HG02610 (cell line): ENCODE measurements around the gene PIAS1.
"Not testable (repeated sequence)": the region's sequence is repeated elsewhere in the genome, so short reads cannot be mapped to it uniquely, and the experiment has no call there.

Experiments
- ATAC-seq: cut with Tn5 transposase; IDR thresholded peaks from one replicate; pipeline ENCODE4 v1.9.1; 2021; ENCODE audit warnings: mild to moderate bottlenecking, moderate library complexity; ENCODE audit not compliant: unreplicated experiment

PIAS1 gene

DNA sequence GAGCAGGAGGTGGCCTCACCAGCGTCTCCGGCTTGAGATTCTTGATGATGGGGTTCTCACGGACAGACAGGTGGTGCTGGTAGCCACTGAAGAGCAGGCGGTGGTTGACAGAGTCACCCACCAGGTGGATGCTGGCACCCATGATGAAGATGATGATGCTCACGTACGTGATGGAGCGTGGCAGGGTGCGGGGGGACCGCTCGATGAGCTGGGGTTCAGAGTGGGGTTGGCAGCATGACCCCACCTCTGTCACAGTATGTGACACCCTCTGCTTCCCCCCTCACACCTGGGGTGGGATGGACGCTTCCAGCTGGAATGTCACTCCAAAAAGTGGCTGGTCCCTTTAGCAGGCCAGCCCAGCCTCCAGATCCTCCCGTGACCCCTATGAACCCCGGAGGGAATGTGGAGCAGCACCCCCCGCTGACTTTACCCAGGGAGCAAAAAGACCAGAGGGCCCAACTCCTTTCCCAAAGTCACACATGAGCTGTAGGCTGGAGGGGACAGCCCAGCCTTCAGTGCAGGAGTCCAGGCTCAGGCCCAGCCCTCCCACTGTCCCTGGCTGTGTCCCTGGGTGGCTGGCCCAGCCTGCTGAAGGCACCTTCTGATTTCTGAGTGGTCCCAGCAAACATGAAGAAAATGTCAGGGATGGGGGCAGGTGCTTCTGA lies 157.7 kb downstream of the PIAS1 start:
- ATAC-seq: no peak

DNA sequence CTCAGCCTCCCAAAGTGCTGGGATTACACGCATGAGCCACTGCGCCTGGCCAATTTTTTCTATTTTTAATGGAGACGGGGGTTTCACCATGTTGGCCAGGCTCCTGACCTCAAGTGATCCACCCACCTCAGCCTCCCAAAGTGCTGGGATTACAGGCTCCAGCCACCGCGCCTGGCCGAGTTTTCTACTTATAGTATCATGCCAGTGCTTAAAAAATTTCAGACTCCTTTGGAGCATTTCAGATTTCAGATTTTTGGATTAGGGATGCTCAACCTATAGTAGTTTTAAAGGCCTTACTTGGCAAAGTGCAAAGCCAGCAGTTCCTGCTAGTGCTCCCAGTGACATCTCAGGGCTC lies 159.4 kb downstream of the PIAS1 start:
- ATAC-seq: not testable (repeated sequence)

DNA sequence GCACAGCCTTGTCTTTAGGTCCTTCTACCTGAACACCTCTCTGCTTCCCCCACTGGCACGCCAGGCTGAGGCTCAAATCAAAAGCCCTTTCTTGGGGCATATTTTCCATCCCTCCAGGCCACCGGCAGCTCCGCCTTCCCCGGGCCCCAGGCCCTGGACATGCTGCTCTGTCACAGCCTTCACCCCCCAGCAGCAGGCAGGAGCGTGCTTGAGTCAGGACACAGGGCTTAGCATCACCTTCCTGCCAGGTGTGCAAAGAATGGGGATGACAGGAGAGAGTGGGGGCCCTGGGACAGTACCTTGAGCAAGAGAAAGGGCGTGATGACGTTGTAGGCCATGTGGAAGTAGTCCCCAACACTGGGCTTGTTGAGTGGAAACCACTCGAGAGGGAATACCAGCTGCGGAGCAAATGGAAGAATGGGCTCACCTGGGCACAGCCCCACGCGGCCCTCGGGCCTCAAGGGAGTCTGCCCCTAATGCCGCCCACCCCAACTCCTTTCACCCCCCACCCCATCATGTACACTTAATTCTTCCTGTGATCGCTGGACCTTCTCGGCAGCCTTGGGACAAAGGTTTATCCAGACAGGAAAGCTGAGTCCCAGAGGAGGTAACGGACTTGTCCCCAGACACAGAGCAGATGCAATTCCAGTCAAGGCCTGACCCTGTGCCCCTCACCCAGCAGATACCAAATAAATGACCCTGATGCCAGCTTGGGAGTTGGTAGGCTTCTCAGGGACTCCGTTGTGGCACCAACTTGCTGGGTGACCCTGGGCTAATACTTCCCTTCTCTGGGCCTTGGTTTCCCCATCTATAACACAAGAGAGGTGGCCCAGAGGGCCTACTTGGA lies 160.1 kb downstream of the PIAS1 start:
- ATAC-seq: no peak

DNA sequence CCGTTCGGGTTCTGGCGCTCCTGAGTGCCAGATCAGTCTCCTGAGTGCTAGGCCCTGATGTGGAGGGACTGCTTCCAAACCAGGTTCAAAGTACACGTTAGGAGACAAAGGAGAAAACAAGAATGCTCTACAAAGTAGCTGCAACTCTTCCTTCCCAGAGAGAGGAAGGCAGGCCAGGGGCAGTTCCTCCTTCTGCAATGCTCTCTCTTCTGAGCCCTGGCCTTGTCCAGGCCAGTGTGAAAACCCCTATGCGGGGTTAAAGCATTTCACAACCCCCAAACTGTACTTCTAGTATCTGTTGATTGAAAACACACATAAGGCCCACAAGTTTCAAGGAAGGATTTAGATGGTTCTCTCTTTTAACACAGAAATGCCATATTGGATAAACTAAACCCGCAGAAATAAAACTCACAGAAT lies 160.7 kb downstream of the PIAS1 start:
- no peak for ATAC-seq

DNA sequence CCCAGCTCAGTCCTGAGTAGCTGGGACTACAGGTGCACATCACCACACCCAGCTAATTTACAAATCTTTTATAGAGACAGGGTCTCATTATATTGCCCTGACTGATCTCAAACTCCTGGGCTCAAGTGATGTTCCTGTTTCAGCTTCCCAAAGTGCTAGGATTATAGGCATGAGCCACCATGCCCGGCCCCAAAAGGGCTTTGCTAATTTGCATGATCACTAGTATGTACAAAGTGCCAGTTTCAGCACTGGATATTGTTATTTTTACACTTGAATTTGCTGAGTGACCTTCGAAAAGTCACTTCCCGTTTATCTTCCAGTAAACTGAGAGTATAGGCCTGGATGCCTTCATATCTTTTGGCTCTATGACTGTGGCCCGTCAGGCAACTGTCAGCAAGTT lies 163.2 kb downstream of the PIAS1 start:
- no peak for ATAC-seq

DNA sequence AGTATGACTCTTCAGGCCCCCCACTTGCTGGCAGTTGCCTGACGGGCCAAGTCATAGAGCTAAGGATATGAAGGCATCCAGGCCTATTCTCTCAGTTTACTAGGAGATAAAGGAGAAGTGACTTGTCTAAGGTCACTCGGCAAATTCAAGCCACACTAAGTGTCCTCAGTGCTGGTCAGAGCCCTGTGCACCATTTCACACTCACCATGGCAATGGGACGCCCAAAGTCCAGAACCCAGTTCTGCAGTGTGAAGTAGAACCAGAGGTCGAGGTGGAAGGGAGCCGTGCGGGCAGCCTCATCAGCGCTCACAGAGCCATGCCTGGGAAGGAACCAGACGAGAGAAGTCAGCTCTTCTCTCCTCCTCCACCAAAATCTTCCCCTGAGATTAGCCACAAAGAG lies 164.2 kb downstream of the PIAS1 start:
- no peak for ATAC-seq

DNA sequence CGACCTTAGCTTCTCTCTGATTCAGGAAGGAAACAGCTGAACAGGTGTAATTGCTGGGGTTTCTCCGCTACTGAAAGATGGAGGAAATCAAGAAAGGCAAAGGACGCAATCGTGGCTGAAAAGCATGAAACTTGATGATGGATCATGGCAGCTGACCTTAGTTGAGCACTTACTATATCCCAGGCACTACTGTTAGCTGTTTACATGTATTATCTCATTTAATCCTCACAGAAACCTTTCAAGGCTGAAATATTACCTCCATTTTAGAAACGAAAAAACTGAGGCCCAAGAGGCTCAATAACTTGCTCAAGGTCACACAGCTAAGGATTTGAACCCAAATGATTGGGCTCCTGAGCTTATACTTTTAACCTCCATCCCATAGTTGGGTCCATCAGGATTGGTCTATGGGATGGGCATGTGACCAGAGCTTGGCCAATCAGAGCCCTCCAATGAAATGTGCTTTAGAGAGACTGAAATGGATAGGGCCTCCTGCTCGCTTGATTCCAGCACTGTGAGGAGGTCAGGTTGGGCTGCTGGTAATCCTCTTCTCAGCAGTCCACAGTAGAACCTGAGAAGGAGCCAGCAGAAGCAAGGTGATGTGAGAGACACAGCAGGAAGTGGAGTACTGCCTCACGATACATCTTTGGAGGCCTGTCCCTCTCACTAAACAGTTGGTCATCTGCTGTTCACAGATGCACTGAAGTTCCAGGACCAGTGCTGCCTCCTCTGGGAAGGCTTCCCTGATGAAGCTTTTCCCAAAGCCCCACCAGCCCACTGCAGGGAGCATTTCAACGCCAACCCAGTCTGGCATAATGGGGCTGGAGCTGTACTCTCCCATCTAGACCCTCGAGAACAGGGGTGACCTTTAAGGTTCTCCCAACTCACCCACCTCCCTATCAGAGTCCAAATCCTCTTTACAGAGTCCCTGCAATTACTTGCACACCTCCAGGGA lies 165.0 kb downstream of the PIAS1 start:
- ATAC-seq: no peak

DNA sequence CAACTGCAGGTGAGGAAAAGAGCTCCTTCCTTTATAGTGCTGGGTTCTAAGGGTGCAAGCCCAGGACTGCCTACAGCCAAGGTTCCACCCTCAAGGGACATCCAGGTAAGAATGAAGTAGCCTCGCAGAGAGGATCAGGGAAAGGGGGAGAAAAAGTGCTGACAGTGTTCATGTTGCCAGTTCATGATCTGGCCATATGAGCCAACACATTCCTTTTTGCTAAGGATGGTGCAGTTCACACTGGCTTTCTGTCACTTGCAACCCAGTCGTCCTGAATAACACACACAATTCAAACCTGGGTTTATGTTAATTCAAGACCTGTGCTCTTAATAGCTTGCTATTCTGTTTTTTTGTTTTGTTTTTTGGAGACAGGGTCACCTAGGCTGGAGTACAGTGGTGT lies 166.4 kb downstream of the PIAS1 start:
- ATAC-seq: no peak

DNA sequence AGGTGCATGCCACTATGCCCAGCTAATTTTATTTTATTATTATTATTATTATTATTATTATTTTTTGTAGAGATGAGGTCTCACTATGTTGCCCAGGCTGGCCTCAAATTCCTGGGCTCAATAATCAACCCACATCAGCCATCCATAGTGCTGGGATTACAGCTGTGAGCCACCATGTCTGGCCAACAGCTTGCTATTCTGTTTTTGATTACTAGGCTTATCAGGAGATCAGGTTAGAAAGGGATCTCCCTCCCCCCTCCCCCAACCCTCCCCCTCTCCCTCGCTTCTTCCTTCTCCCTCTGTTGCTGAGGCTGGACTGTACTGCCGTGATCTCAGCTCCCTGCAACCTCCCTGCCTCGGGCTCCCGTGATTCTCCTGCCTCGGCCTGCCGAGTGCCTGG lies 166.9 kb downstream of the PIAS1 start:
- ATAC-seq: no peak

DNA sequence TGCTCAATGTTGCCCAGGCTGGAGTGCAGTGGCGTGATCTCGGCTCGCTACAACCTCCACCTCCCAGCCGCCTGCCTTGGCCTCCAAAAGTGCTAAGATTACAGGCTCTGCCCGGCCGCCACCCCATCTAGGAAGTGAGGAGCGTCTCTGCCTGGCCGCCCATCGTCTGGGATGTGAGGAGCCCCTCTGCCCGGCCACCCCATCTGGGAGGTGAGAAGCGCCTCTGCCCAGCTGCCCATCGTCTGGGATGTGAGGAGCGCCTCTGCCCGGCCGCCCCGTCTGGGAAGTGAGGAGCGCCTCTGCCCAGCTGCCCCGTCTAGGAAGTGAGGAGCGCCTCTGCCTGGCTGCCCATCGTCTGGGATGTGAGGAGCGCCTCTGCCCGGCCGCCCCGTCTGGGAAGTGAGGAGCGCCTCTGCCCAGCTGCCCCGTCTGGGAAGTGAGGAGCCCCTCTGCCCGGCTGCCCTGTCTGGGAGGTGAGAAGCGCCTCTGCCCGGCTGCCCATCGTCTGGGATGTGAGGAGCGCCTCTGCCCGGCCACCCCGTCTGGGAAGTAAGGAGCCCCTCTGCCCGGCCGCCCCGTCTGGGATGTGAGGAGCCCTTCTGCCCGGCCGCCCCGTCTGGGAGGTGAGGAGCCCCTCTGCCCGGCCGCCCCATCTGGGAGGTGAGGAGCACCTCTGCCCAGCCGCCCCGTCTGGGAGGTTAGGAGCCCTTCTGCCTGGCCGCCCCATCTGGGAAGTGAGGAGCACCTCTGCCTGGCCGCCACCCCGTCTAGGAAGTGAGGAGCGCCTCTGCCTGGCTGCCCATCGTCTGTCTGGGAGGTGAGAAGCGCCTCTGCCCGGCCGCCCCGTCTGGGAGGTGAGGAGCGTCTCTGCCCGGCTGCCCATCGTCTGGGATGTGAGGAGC lies 167.7 kb downstream of the PIAS1 start:
- not testable (repeated sequence) for ATAC-seq

DNA sequence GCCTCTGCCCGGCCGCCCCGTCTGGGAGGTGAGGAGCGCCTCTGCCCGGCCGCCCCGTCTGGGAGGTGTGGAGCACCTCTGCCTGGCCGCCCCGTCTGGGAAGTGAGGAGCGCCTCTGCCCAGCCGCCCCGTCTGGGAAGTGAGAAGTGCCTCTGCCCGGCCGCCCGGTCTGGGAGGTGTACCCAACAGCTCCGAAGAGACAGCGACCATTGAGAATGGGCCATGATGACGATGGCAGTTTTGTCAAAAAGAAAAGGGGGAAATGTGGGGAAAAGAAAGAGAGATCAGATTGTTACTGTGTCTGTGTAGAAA lies 168.3 kb downstream of the PIAS1 start:
- not testable (repeated sequence) for ATAC-seq

DNA sequence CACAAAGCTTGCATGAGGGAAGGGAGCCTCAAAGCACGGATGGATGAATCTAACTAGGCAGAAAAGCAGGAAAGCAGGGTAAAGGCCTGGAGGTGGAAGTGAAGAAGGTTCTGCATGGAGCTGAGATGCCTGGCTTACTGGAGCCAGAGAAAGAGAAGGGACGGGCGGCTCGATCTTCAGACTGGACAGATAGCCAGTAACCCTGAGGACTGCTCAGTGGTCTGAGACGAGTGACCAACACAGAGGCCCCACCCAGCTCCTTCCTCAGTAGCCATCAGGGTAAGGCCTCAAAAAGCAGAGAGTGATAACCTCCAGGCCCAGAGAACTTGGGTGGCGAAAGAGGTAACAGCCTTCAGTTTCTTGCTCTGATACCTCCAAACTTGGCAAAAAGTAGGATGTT lies 169.1 kb downstream of the PIAS1 start:
- ATAC-seq: no peak

DNA sequence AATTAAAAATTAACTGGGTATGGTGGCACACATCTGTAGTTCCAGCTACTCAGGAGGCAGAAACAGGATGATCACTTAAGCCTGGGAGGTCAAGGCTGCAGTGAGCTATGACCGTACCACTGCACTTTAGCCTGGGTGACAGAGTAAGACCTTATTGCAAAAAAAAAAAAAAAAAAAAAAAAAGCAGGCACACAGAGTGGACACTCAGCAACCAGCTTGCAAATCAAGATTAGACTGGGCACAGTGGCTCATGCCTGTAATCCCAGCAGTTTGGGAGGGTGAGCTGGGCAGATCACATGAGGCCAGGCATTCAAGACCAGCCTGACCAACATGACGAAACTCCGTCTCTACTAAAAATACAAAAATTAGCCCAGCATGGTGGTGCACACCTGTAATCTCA lies 170.0 kb downstream of the PIAS1 start:
- no peak for ATAC-seq

DNA sequence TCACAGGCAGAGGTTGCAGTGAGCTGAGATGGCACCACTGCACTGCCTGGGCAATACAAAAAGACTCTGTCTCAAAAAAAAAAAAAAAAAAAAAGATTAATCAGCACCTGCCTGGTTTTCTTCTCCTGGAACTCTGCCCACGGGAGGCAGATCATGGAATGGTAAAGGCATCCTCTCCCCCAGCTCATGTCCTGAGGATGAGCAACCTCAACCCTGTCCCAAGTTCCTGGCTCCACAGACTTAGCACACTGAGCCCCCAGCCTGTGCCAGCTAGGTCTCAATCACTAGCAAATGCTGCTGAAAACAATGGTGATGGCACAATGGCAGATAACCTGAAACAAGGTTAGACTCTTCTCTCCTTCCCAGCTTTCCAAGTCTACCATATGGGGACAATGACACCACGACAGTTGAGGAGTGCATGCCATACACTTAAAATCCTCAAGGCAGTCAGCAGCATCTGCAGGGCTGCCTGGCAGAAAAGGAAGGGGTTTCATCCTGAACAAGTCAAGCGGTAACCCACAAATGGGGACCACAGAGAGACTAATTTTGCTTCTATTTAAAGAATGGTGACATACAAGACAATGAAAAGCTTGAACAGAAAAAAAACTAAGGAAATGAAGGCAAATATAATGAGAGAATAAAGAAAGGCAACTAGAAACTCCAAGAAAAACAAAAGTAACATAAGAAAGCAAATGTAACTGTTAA lies 170.6 kb downstream of the PIAS1 start:
- no peak for ATAC-seq

DNA sequence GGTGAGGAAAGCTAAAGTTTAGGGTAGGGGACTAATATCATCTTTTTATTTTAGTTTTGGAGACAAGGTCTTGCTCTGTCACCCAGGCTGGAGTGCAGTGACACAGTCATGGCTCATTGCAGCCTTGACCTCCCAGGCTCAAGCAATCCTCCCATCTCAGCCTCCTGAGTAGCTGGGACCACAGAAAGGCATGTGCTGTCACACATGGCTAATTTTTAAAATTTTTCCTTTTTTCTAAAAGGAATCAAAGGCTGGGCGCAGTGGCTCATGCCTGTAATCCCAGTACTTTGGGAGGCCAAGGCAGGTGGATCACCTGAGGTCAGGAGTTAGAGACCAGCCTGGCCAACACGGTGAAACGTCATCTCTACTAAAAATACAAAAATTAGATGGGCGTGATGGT lies 171.3 kb downstream of the PIAS1 start:
- not testable (repeated sequence) for ATAC-seq

DNA sequence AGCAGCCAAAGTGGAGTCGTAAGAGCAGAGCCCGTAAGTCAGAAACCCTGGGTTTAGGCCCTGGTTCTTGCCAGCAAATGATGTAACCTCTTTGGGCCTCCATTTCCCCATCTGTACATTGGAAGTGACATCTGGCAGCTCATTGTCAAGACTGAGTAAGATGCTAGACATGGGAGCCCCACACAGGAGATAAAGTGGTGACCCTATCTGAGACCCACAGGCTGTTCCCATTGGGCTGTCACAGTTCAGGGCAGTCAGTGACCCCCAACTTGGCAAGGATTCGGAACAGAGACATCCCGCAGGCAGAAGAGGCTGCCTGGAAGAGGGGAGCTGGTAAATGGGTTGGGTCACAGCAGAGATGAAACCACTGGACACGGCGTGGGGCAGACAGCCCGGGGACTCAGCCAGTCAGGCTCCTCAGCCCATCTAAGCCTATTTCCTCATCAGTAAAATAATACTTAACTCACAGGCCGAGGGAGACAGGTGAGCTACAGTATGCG lies 173.6 kb downstream of the PIAS1 start:
- ATAC-seq: no peak

DNA sequence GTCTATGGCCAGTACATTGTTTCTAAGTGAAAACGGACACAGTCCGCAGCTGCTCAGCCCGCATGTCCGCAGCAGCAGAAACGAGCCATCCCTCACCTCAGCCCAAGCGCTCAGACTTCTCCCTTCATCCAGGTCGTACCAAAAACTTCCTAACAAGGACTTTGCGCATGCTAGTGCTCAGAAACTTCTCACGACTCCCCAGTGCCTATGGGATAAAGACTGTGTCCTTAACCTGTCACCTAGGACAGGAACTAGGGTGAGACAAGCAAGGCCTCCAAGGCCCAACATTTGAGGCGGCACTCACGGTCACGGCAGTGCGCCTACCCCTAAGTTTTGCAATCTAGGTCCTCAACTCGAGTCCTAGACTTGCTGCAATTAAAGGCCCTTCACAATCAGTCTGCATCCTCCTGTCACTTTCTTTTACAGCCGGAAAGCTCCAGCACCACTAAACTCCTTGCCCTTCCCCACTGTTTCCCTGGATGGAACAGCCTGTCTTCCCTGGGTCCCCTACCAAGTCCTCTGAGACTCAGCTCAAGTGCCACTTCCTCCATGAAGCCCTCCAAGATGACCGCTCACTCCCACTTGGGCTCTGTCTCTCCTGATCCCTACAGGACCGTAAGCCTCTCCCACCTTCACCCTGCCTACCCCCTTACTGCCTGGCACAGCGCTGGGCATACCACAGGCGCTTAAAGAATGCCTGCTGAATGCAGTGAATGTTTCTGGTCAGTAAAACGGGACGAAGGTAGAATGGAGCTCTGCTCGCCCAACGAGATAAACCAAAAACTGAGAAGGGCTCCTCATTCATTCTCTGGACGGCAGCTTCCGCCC lies 174.2 kb downstream of the PIAS1 start:
- ATAC-seq: no peak

DNA sequence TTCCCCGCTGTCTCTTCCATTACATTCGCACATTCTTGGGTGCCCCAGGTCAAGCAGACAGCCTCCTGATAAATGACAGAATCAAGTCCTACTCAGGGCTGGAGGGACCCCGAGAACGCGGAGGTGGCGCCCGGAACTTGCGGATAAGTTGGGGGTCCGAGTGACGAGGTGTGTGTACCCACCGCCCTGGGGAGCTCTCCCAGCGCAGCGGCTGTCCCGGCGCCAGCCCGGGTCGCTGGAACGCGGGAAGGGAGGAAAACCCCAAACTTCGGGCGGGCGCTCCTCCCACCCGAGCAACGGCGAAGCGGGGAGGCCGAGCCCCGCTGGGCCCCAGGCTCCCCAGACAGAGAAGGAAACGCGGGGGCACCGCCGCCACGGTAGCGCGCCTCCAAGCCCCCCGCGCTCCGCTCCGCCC lies 174.9 kb downstream of the PIAS1 start:
- peak; percentile 1 for ATAC-seq
